ENCODE data around the gene KIFC1. TPM values are rescaled to one million over a fixed set of nuclear protein-coding genes. Genes with fewer than 3 reads are reported as not detected.

Gene KIFC1
- total and polyA plus RNA-seq, 9 of the 15 experiments (the other 6 are each of a cell fraction or from before 2014, with no cell fraction given): 1.3 to 95.2 (median 76.9) TPM

- TF ChIP-seq HEY1 (CRISPR knock-in tag; IDR thresholded peaks at IDR 0.05; ENCODE audit: borderline replicate concordance) (no peak), ZNF431 (CRISPR knock-in tag; IDR thresholded peaks at IDR 0.05) (no peak), ZBTB43 (CRISPR knock-in tag; IDR thresholded peaks at IDR 0.05) (no peak), MTA2 (IDR thresholded peaks at IDR 0.05; ENCODE audit: low read depth) (no peak), RBM25 (IDR thresholded peaks at IDR 0.05; ENCODE audit: low read depth, low read length, severe bottlenecking) (no peak), NFIC (IDR thresholded peaks at IDR 0.05) (0 out of 2 replicates have a peak, but pooled peaks have one; percentile 4), MCM7 (IDR thresholded peaks at IDR 0.05) (no peak), SRSF7 (optimal IDR thresholded peaks at IDR 0.05; ENCODE audit: low read depth, low read length) (no peak), CBFA2T3 (IDR thresholded peaks at IDR 0.05) (no peak), POLR2A (conservative IDR thresholded peaks at IDR 0.05) (no peak), SIN3B (IDR thresholded peaks at IDR 0.05; ENCODE audit: low read depth) (no peak), GATAD2A (IDR thresholded peaks at IDR 0.05) (no peak), PHB2 (IDR thresholded peaks at IDR 0.05; ENCODE audit: low read depth) (no peak), ESRRB (CRISPR knock-in tag; IDR thresholded peaks at IDR 0.05; ENCODE audit: borderline replicate concordance) (no peak), RFX5 (IDR thresholded peaks at IDR 0.05; ENCODE audit: low read depth, low read length) (no peak), FOXP4 (CRISPR knock-in tag; IDR thresholded peaks at IDR 0.05; ENCODE audit: borderline replicate concordance) (no peak), ATF3 (IDR thresholded peaks at IDR 0.05) (no peak), ATF3 (CRISPR knock-in tag; conservative IDR thresholded peaks at IDR 0.05) (0 out of 2 replicates have a peak, but pooled peaks have one; percentile 22), HDGF (IDR thresholded peaks at IDR 0.05) (no peak), ZNF639 (CRISPR knock-in tag; conservative IDR thresholded peaks at IDR 0.05 in 1 of 2, IDR thresholded peaks at IDR 0.05 in 1 of 2) (no peak), TCFL5 (CRISPR knock-in tag; conservative IDR thresholded peaks at IDR 0.05) (no peak), CTCF (IDR thresholded peaks at IDR 0.05 in 2 of 3, conservative IDR thresholded peaks at IDR 0.05 in 1 of 3; ENCODE audit: insufficient read depth in 2 of 3, low read depth in 1 of 3, low read length in 3 of 3) (no peak), MAFK (IDR thresholded peaks at IDR 0.05; ENCODE audit: low read length) (0 out of 2 replicates have a peak, but pooled peaks have one; percentile 4)
Measured at GRCh38 chr6:33416386-33417127, 24.9 kb downstream of the KIFC1 start (continued).
